Activated CD4-positive, alpha-beta T cell treated with anti-CD3 and anti-CD28 coated beads, Interleukin-2, amount 50 U/mL, for 1 hour (primary cell): ENCODE data around the gene CDH22.

Source experiments
- DNase-seq: peaks from one replicate; pipeline ENCODE4 v3.0.0-alpha.2; 2020

Gene CDH22

GRCh38 chr20:46186210-46186609 is 122.1 kb downstream of the CDH22 start:
- no peak for DNase-seq

- no peak for DNase-seq
These were observed 122.9 kb downstream of the CDH22 start for GRCh38 chr20:46185353-46185752.

GRCh38 chr20:46183768-46184167 is 124.5 kb downstream of the CDH22 start:
- DNase-seq = no peak

GRCh38 chr20:46182276-46183200 is 125.8 kb downstream of the CDH22 start:
- no peak for DNase-seq

- DNase-seq = no peak
These were observed 128.4 kb downstream of the CDH22 start for GRCh38 chr20:46179862-46180261.

- no peak for DNase-seq
These were observed 129.4 kb downstream of the CDH22 start for GRCh38 chr20:46178891-46179290.

GRCh38 chr20:46177768-46178167 is 130.5 kb downstream of the CDH22 start:
- no peak for DNase-seq

- no peak for DNase-seq
These were observed 131.4 kb downstream of the CDH22 start for GRCh38 chr20:46176739-46177378.

- DNase-seq = no peak
These were observed 133.2 kb downstream of the CDH22 start for GRCh38 chr20:46175127-46175494.

- peak; percentile 72 for DNase-seq
These were observed 133.7 kb downstream of the CDH22 start for GRCh38 chr20:46174469-46175126.

GRCh38 chr20:46173652-46174468 is 134.4 kb downstream of the CDH22 start:
- no peak for DNase-seq

- no peak for DNase-seq
These were observed 135.2 kb downstream of the CDH22 start for GRCh38 chr20:46172961-46173536.

- no peak for DNase-seq
These were observed 135.8 kb downstream of the CDH22 start for GRCh38 chr20:46172455-46172854.

GRCh38 chr20:46171909-46172308 is 136.4 kb downstream of the CDH22 start:
- DNase-seq = no peak

GRCh38 chr20:46171476-46171875 is 136.8 kb downstream of the CDH22 start:
- DNase-seq = no peak

- no peak for DNase-seq
These were observed 138.8 kb downstream of the CDH22 start for GRCh38 chr20:46169245-46170171.

GRCh38 chr20:46168438-46168837 is 139.9 kb downstream of the CDH22 start:
- no peak for DNase-seq

GRCh38 chr20:46167080-46167479 is 141.2 kb downstream of the CDH22 start:
- no peak for DNase-seq

GRCh38 chr20:46164254-46164653 is 144.0 kb downstream of the CDH22 start:
- no peak for DNase-seq

GRCh38 chr20:46161921-46162320 is 146.4 kb downstream of the CDH22 start:
- no peak for DNase-seq

- no peak for DNase-seq
These were observed 147.6 kb downstream of the CDH22 start for GRCh38 chr20:46160661-46161060.
